Measurements from ENCODE around the gene FAF1.

GRCh38 chr1:50917138-50918137 lies 42.6 kb downstream of the FAF1 start:
- TF ChIP-seq CTCF (IDR thresholded peaks at IDR 0.05): no peak
- no peak for TF ChIP-seq POLR2A (IDR thresholded peaks at IDR 0.05)

All from esophagus squamous epithelium (tissue), 4 donors.